ENCODE results near the gene COPG1. TPM values are rescaled to one million over a fixed set of nuclear protein-coding genes. Genes with fewer than 3 reads are reported as not detected.
A peak's percentile ranks its signal among the peaks of the same experiment; 100 is the strongest.

COPG1 gene
- total RNA-seq, 1 experiment from 2014 or later, result 132 TPM

DNA sequence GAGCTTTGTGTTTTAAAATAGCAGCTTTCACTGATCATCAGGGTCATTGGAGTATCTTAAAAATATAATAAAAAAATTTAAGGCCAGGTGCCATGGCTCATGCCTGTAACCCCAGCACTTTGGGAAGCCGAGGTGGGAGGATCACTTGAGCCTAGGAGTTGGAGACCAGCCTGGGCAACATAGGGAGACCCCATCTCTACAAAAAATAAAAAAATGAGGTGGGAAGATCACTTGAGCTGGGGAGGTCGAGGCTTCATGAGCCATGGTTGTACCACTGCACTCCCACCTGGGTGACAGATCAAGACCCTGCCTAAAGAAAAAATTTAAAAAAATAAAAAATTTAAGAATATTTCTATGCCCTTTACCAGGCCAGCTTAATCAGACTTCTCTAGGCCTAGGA lies 30.8 kb downstream of the COPG1 start:
- H3K4me3 Mint-ChIP-seq, result peak overlapping the region; percentile 98
- ATAC-seq, result no peak
- H3K27me3 Mint-ChIP-seq (ENCODE audit: low read depth), result no peaks in the 10 kb centered on the region; the same call in 1 of the 2 replicates
- ChIA-PET CTCF (interaction anchor here (1.3 to 3.0 kb wide), 3 partner anchors 34 to 310 kb away, joined by 3 to 32 read pairs (median 3); a partner anchor contains a TSS), POLR2A (interaction anchor here (0.6 to 4.4 kb wide), 5 partner anchors 9 to 159 kb away, joined by 3 to 44 read pairs (median 5); partner anchors contain the start of gene RAB43)
- H3K36me3 Mint-ChIP-seq, result peaks cover 28% of the 10 kb centered on the region
- peaks cover 26% of the 10 kb centered on the region for H3K4me1 Mint-ChIP-seq
- no peak overlapping the region for H3K27ac Mint-ChIP-seq
- no peaks in the 10 kb centered on the region for H3K9me3 Mint-ChIP-seq
- no peak for DNase-seq (ENCODE audit: low spot score)
- TF ChIP-seq NR2C2 (CRISPR knock-in tag; IDR thresholded peaks at IDR 0.05) (no peak), ZNF121 (CRISPR knock-in tag; IDR thresholded peaks at IDR 0.05) (peak; percentile 67; the same call in 1 of the 2 replicates)

DNA sequence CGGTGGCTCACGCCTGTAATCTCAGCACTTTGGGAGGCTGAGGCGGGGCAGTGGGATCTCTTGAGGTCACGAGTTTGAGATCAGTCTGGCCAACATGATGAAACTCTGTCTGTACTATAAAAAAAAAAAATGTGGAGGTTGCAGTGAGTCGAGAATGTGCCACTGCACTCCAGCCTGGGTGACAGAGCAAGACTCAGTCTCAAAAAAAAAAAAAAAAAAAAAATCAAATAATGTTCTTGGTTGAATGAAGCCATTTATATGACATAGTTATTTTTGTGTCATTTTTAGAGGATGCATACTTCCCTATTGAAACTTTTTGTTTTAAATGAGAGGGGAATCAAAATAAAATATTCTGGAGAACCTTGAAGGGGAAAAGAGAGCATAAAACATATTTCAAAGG lies 32.3 kb downstream of the COPG1 start:
- ATAC-seq, result no peak
- ChIA-PET POLR2A (no interaction called here), CTCF (no interaction called here)
- H3K36me3 Mint-ChIP-seq, result peaks cover 14% of the 10 kb centered on the region
- H3K9me3 Mint-ChIP-seq, result no peaks in the 10 kb centered on the region
- H3K27ac Mint-ChIP-seq, result no peak overlapping the region
- TF ChIP-seq ZNF219 (CRISPR knock-in tag; IDR thresholded peaks at IDR 0.05; ENCODE audit: borderline replicate concordance) (no peak), ZBTB21 (CRISPR knock-in tag; IDR thresholded peaks at IDR 0.05; ENCODE audit: borderline replicate concordance) (no peak), JUN (CRISPR knock-in tag; IDR thresholded peaks at IDR 0.05) (no peak), GRHL2 (CRISPR knock-in tag; IDR thresholded peaks at IDR 0.05; ENCODE audit: insufficient replicate concordance, severe bottlenecking) (no peak), ZNF138 (CRISPR knock-in tag; conservative IDR thresholded peaks at IDR 0.05) (no peak), ZNF263 (CRISPR knock-in tag; IDR thresholded peaks at IDR 0.05; ENCODE audit: low read depth) (no peak), NFATC4 (CRISPR knock-in tag; IDR thresholded peaks at IDR 0.05) (no peak), NFE2L1 (CRISPR knock-in tag; IDR thresholded peaks at IDR 0.05) (no peak)
- TF ChIP-seq, protein P1, sequence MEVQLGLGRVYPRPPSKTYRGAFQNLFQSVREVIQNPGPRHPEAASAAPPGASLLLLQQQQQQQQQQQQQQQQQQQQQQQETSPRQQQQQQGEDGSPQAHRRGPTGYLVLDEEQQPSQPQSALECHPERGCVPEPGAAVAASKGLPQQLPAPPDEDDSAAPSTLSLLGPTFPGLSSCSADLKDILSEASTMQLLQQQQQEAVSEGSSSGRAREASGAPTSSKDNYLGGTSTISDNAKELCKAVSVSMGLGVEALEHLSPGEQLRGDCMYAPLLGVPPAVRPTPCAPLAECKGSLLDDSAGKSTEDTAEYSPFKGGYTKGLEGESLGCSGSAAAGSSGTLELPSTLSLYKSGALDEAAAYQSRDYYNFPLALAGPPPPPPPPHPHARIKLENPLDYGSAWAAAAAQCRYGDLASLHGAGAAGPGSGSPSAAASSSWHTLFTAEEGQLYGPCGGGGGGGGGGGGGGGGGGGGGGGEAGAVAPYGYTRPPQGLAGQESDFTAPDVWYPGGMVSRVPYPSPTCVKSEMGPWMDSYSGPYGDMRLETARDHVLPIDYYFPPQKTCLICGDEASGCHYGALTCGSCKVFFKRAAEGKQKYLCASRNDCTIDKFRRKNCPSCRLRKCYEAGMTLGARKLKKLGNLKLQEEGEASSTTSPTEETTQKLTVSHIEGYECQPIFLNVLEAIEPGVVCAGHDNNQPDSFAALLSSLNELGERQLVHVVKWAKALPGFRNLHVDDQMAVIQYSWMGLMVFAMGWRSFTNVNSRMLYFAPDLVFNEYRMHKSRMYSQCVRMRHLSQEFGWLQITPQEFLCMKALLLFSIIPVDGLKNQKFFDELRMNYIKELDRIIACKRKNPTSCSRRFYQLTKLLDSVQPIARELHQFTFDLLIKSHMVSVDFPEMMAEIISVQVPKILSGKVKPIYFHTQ (CRISPR knock-in tag; IDR thresholded peaks at IDR 0.05), result no peak
- TF ChIP-seq, protein P2, sequence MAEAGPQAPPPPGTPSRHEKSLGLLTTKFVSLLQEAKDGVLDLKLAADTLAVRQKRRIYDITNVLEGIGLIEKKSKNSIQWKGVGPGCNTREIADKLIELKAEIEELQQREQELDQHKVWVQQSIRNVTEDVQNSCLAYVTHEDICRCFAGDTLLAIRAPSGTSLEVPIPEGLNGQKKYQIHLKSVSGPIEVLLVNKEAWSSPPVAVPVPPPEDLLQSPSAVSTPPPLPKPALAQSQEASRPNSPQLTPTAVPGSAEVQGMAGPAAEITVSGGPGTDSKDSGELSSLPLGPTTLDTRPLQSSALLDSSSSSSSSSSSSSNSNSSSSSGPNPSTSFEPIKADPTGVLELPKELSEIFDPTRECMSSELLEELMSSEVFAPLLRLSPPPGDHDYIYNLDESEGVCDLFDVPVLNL (CRISPR knock-in tag; IDR thresholded peaks at IDR 0.05; ENCODE audit: borderline replicate concordance, low read depth), result no peak
- TF ChIP-seq, protein P3, sequence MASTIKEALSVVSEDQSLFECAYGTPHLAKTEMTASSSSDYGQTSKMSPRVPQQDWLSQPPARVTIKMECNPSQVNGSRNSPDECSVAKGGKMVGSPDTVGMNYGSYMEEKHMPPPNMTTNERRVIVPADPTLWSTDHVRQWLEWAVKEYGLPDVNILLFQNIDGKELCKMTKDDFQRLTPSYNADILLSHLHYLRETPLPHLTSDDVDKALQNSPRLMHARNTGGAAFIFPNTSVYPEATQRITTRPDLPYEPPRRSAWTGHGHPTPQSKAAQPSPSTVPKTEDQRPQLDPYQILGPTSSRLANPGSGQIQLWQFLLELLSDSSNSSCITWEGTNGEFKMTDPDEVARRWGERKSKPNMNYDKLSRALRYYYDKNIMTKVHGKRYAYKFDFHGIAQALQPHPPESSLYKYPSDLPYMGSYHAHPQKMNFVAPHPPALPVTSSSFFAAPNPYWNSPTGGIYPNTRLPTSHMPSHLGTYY (CRISPR knock-in tag; IDR thresholded peaks at IDR 0.05), result no peak
- TF ChIP-seq, protein P4, sequence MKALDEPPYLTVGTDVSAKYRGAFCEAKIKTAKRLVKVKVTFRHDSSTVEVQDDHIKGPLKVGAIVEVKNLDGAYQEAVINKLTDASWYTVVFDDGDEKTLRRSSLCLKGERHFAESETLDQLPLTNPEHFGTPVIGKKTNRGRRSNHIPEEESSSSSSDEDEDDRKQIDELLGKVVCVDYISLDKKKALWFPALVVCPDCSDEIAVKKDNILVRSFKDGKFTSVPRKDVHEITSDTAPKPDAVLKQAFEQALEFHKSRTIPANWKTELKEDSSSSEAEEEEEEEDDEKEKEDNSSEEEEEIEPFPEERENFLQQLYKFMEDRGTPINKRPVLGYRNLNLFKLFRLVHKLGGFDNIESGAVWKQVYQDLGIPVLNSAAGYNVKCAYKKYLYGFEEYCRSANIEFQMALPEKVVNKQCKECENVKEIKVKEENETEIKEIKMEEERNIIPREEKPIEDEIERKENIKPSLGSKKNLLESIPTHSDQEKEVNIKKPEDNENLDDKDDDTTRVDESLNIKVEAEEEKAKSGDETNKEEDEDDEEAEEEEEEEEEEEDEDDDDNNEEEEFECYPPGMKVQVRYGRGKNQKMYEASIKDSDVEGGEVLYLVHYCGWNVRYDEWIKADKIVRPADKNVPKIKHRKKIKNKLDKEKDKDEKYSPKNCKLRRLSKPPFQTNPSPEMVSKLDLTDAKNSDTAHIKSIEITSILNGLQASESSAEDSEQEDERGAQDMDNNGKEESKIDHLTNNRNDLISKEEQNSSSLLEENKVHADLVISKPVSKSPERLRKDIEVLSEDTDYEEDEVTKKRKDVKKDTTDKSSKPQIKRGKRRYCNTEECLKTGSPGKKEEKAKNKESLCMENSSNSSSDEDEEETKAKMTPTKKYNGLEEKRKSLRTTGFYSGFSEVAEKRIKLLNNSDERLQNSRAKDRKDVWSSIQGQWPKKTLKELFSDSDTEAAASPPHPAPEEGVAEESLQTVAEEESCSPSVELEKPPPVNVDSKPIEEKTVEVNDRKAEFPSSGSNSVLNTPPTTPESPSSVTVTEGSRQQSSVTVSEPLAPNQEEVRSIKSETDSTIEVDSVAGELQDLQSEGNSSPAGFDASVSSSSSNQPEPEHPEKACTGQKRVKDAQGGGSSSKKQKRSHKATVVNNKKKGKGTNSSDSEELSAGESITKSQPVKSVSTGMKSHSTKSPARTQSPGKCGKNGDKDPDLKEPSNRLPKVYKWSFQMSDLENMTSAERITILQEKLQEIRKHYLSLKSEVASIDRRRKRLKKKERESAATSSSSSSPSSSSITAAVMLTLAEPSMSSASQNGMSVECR (CRISPR knock-in tag; IDR thresholded peaks at IDR 0.05; ENCODE audit: borderline replicate concordance), result no peak
- TF ChIP-seq, protein P5, sequence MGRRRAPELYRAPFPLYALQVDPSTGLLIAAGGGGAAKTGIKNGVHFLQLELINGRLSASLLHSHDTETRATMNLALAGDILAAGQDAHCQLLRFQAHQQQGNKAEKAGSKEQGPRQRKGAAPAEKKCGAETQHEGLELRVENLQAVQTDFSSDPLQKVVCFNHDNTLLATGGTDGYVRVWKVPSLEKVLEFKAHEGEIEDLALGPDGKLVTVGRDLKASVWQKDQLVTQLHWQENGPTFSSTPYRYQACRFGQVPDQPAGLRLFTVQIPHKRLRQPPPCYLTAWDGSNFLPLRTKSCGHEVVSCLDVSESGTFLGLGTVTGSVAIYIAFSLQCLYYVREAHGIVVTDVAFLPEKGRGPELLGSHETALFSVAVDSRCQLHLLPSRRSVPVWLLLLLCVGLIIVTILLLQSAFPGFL (CRISPR knock-in tag; IDR thresholded peaks at IDR 0.05; ENCODE audit: borderline replicate concordance), result no peak
- TF ChIP-seq, protein P6, sequence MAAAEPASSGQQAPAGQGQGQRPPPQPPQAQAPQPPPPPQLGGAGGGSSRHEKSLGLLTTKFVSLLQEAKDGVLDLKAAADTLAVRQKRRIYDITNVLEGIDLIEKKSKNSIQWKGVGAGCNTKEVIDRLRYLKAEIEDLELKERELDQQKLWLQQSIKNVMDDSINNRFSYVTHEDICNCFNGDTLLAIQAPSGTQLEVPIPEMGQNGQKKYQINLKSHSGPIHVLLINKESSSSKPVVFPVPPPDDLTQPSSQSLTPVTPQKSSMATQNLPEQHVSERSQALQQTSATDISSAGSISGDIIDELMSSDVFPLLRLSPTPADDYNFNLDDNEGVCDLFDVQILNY (CRISPR knock-in tag; IDR thresholded peaks at IDR 0.05), result no peak
- H3K4me3 Mint-ChIP-seq, result no peak overlapping the region
- peaks cover 26% of the 10 kb centered on the region for H3K4me1 Mint-ChIP-seq
- no peaks in the 10 kb centered on the region; the same call in 1 of the 2 replicates for H3K27me3 Mint-ChIP-seq (ENCODE audit: low read depth)
- no peak for DNase-seq (ENCODE audit: low spot score)
